Heart right ventricle (tissue), 16 donors: ENCODE results near the gene TK2. TPM values are rescaled to one million over a fixed set of nuclear protein-coding genes. Genes with fewer than 3 reads are reported as not detected.
"Not testable (repeated sequence)": the region's sequence is repeated elsewhere in the genome, so short reads cannot be mapped to it uniquely, and the experiment has no call there.

ENCODE experiments used
- ATAC-seq, 8 donors: fragments of 200-7000 bp; cut with Tn5 transposase; one replicate each; pipeline ENCODE4 v1.9.1; 2020; ENCODE audit warnings: mild to moderate bottlenecking in 8 of 8, moderate library complexity in 8 of 8, moderate number of reproducible peaks in 1 of 8
- DNase-seq, 2 donors: peaks; one replicate each; pipeline ENCODE4 v3.0.0-alpha.2; 2020
- H3K27ac ChIP-seq, 10 donors: fragments of 200-600 bp; sonication (generic) in 2 of 10; one replicate each; pipeline versions ENCODE4 v1.5.0 to v1.8.0; 2020 to 2022; ENCODE audit warnings: mild to moderate bottlenecking in 3 of 10
- H3K27me3 ChIP-seq, 7 donors: fragments of 200-600 bp; one replicate each; pipeline ENCODE4 v1.8.0; 2021 to 2022; ENCODE audit warnings: mild to moderate bottlenecking in 2 of 7
- H3K36me3 ChIP-seq, 9 donors: fragments of 200-600 bp; sonication (generic) in 1 of 9; one replicate each; pipeline versions ENCODE4 v1.5.0 to v1.8.0; 2020 to 2022; ENCODE audit warnings: mild to moderate bottlenecking in 2 of 9
- H3K4me1 ChIP-seq, 9 donors: fragments of 200-600 bp; sonication (generic) in 1 of 9; one replicate each; pipeline versions ENCODE4 v1.5.0 to v1.8.0; 2020 to 2022; ENCODE audit warnings: mild to moderate bottlenecking in 4 of 9
- H3K4me3 ChIP-seq, 10 donors: fragments of 200-600 bp; sonication (generic) in 2 of 10; one replicate each; pipeline versions ENCODE4 v1.5.0 to v1.8.0; 2020 to 2022; ENCODE audit warnings: mild to moderate bottlenecking in 7 of 10, moderate library complexity in 2 of 10
- H3K9me3 ChIP-seq, 11 donors: fragments of 200-600 bp in 10 of 11; sonication (generic) in 2 of 11; one replicate each; pipeline versions ENCODE4 v1.5.0 to v1.8.0; 2013 to 2022; ENCODE audit warnings: mild to moderate bottlenecking in 2 of 11, control low read depth in 1 of 11, moderate library complexity in 1 of 11
- WGBS, 2 donors: extraction: QIAGEN DNeasy Blood & Tissue Kit; methylation state at CpG; one replicate each; pipeline ENCODE4 v1.1.7; 2013; ENCODE audit warnings: inconsistent platforms in 1 of 2; 5-methylcytosine and 5-hydroxymethylcytosine counted together
- intact Hi-C, 10 donors: fragments of 100-400 bp; cut with DNase I; formaldehyde crosslinking; loops; one replicate each; pipeline versions ENCODE4 v1.11.1 to v1.14.2; 2022
- polyA plus RNA-seq, 2 donors: library from polyadenylated mRNA; stranded (reverse); fragments of 200-250 nt; gene quantifications; one replicate each; pipeline ENCODE4 v1.2.3, GENCODE V29; 2013
- total RNA-seq, 10 donors: library from RNA; stranded (reverse); fragmentation: NEBNext Ultra II Directional in 3 of 10; extraction: Animal tissue kit (Norgen Biotek cat#: 25700) in 3 of 10; gene quantifications; one replicate each; pipeline versions ENCODE4 v1.2.1 to v1.2.4, GENCODE V29; 2021 to 2023
- TF ChIP-seq, protein P1 (sequence below), 9 donors: fragments of 200-600 bp; sonication (generic) in 2 of 9; IDR thresholded peaks; one replicate each; pipeline versions ENCODE4 v1.5.0 to v1.8.0; 2021 to 2022; ENCODE audit warnings: antibody characterized with exemption in 9 of 9, mild to moderate bottlenecking in 5 of 9, moderate library complexity in 1 of 9
- donor health status: Arrhythmogenic right ventricular cardiomyopathy.
- donor health status: ischemic (EF 13 %, LVEDD 7.1; RV severe dilation, severe dysfunction).
- donor health status: healthy with polysubstance abuse.
- donor health status: DM: no; HTN: yes; CAD: no.
- donor health status: DM: no; HTN: no; CAD: no.
- donor health status: ischemic (EF 25% LVEDD 6.9; RV normal size, moderate dysfunction).
- donor health status: ischemic (EF 25% LVEDD 5.7; RV mildly dilated, moderate dysfunction).
- donor health status: healthy.
- donor health status: DM: yes; HTN: yes; CAD: no.
- donor health status: Ischemic cardiomyopathy.
- donor health status: ischemic (EF 35%, LVEDD 5.7; RV mildly dilated, moderate dysfunction).
- donor health status: nonischemic (EF 11% LVEDD 7.7; RV severe dilation, severe dysfunction).
- donor health status: DM: yes; HTN: yes; CAD: no.
- donor health status: PGD.
- donor health status: ischemic (EF 29% LVEDD 5.4; RV normal size, mild dysfunction).
- donor health status: nonischemic (EF 23%, LVEDD 6.1; RV moderate dilation, normal function).

TK2 gene
- total and polyA plus RNA-seq, 12 donors = 8.0 to 26.0 (median 20.6) TPM

DNA sequence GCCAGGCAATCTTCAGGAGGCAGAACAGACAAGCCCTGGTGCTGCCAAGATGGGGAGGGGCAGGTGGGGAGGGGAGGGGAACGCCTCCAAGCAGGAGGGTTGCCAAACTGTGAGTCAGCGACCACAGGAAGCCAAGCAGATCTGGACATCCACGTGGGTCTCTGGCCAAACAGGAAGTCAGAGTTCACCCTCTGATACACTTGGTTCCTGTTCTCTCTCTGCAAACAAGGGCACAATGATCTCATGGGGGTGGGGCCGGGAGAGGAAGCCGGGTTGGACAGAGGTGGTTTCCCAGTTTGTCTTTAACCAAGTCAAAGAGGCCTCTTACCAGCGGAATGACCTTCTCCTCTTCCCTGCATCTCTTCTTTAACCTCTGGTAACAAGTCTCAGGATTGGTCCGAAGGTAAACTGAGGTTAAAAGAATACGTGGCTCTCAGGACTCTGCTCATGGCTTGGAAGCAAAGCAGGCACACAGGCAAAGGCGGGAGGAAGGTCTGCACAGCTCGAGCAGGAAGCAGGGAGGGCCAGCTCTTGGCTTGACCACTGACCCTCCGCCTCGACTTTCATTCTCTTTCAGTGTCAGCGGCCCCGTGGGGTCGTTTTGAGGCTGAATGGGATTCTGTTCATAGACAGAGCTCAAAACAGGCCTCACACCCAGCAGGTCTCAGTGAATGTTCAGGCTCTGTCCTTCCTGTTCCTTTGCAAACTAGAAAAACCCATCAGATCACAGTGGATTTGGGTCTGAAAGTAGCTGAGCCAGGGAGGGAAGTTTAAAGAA lies 32.9 kb downstream of the TK2 start:
- peak; percentile 89 to 97 (median 95) for ATAC-seq
- intact Hi-C loops = loop anchor here in 6 of 10 donors (2.0 to 10.0 kb wide), 5 partner anchors 32 to 90 kb away; partner anchors contain the start of genes CKLF (in 4 of the 6), TK2 (in 3 of the 6) and CMTM3 (in 1 of the 6)
- WGBS, 2 donors = 11 to 20% methylated on average over 15 of the region's 15 CpGs

GRCh38 chr16:66516509-66516807 lies 33.5 kb downstream of the TK2 start:
- intact Hi-C loops = loop anchor here in 6 of 10 donors (2.0 to 10.0 kb wide), 5 partner anchors 32 to 91 kb away; partner anchors contain the start of genes CKLF (in 4 of the 6), TK2 (in 3 of the 6) and CMTM3 (in 1 of the 6)
- Histone ChIP-seq H3K4me1 (peaks cover 20 to 91% (median 76%) of the 10 kb centered on the region in 9 donors), H3K4me3 (peak overlapping the region in 1 of 10 donors; percentile 17), H3K36me3 (peaks cover 0 to 20% (median 4%) of the 10 kb centered on the region in 9 donors), H3K27ac (peak overlapping the region; percentile 88 to 100 (median 98)), H3K9me3 (no peaks in the 10 kb centered on the region), H3K27me3 (no peaks in the 10 kb centered on the region)
- peak in 3 of 8 donors; percentile 43 to 45 (median 44) for ATAC-seq
- TF ChIP-seq, protein P1, sequence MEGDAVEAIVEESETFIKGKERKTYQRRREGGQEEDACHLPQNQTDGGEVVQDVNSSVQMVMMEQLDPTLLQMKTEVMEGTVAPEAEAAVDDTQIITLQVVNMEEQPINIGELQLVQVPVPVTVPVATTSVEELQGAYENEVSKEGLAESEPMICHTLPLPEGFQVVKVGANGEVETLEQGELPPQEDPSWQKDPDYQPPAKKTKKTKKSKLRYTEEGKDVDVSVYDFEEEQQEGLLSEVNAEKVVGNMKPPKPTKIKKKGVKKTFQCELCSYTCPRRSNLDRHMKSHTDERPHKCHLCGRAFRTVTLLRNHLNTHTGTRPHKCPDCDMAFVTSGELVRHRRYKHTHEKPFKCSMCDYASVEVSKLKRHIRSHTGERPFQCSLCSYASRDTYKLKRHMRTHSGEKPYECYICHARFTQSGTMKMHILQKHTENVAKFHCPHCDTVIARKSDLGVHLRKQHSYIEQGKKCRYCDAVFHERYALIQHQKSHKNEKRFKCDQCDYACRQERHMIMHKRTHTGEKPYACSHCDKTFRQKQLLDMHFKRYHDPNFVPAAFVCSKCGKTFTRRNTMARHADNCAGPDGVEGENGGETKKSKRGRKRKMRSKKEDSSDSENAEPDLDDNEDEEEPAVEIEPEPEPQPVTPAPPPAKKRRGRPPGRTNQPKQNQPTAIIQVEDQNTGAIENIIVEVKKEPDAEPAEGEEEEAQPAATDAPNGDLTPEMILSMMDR (IDR thresholded peaks at IDR 0.05) = no peak
- WGBS, 2 donors = 6 to 9% methylated on average over 8 of the region's 8 CpGs
- DNase-seq = no peak

More for the DNA sequence above, 32.9 kb downstream of the TK2 start:
- TF ChIP-seq, protein P1 (IDR thresholded peaks at IDR 0.05) = no peak
- H3K36me3 ChIP-seq = peaks cover 0 to 17% (median 4%) of the 10 kb centered on the region in 9 donors
- H3K9me3 ChIP-seq = no peaks in the 10 kb centered on the region
- DNase-seq = peak; percentile 96 to 99
- H3K27ac ChIP-seq = peak overlapping the region; percentile 93 to 100 (median 98)
- peak overlapping the region in 8 of 10 donors; percentile 12 to 47 (median 31) for H3K4me3 ChIP-seq
- peaks cover 19 to 91% (median 76%) of the 10 kb centered on the region in 9 donors for H3K4me1 ChIP-seq
- no peaks in the 10 kb centered on the region for H3K27me3 ChIP-seq

DNA sequence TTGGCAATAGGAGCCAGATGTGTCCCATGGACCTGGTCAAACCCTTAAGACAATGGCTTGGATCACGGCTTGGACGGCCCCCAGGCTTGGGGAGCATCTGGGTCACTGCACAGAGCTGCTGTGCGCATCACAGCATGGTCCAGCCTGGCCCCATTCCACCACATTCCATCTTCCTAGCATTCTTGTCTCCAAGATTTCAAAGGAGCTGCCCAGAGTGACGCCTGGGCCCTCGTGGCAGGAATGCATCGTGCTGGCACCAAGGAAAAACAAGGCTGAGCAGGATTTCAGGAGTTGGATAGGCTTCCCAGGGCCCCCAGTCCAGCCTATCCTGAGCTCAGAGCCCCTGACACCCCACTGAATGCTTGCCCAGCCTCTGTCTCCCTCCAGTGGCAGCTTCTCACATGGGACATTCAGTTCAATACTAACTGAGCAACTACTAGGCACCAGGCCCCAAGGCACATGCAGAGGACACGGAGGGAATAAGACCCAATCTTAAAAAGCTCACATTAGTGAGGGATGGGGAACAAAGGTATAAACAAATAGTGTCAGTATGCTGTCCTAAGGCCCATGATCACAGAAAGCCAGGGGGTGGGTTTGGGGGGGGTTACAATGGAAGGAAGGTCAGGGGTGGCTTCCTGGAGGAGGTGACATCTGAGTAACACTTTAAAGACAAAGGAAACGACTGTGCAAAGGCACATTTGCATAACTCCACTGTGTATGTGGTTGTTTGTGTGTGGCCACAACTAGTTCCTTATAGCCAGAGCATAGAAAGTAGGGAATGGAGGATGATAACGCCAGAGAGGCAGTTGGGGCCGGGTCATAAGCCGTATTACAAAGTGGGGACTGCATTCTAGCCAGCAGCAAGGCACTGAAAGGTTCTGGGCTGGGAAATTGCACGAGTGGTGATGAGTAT lies 34.1 kb downstream of the TK2 start:
- intact Hi-C loops = loop anchor here in 6 of 10 donors (2.0 to 10.0 kb wide), 5 partner anchors 33 to 91 kb away; partner anchors contain the start of genes CKLF (in 4 of the 6), TK2 (in 3 of the 6) and CMTM3 (in 1 of the 6)
- H3K27ac ChIP-seq = peak overlapping the region; percentile 88 to 100 (median 98)
- H3K36me3 ChIP-seq = peaks cover 0 to 24% (median under 1%) of the 10 kb centered on the region in 9 donors
- H3K9me3 ChIP-seq = no peaks in the 10 kb centered on the region
- TF ChIP-seq, protein P1 (IDR thresholded peaks at IDR 0.05) = peak in 8 of 9 donors; percentile 11 to 55 (median 44)
- H3K27me3 ChIP-seq = no peaks in the 10 kb centered on the region
- WGBS, 2 donors = 52 to 57% methylated on average over 12 of the region's 12 CpGs
- H3K4me1 ChIP-seq = peaks cover 26 to 91% (median 78%) of the 10 kb centered on the region in 9 donors
- peak overlapping the region in 1 of 10 donors; percentile 17 for H3K4me3 ChIP-seq
- DNase-seq (no peak), ATAC-seq (peak in 4 of 8 donors; percentile 0 to 14 (median 5))

DNA sequence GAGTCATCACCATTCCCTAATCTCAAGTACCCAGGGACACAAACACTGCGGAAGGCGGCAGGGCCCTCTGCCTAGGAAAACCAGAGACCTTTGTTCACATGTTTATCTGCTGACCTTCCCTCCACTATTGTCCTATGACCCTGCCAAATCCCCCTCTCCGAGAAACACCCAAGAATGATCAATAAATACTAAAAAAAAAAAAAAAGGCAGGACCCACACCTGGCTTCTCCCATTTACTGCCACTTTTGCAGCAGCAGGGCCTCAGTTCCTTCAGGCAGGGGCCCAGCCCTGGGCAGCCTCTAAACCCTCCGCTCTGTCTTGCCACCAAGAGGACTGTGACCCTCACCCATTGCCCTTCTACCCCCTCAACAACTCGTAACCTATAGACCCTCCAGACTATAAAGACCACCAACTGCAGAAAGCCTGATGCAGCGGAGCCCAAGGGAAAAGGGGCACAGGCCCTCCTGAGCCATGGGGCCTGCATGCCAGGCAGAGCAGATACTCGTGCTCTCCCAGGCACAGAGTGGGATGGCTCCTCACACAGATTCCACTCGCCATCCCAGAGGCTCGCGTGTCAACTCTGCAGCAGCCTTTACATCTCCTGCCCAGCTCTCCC lies 34.8 kb downstream of the TK2 start:
- WGBS, 2 donors = 93 to 96% methylated on average over 9 of the region's 10 CpGs
- H3K9me3 ChIP-seq = not testable (repeated sequence)

DNA sequence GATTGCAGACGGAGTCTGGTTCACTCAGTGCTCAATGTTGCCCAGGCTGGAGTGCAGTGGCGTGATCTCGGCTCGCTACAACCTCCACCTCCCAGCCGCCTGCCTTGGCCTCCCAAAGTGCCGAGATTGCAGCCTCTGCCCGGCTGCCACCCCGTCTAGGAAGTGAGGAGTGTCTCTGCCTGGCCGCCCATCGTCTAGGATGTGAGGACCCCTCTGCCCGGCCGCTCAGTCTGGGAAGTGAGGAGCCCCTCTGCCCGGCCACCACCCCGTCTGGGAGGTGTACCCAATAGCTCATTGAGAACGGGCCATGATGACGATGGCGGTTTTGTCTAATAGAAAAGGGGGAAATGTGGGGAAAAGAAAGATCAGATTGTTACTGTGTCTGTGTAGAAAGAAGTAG lies 35.5 kb downstream of the TK2 start:
- peaks cover 26 to 84% (median 71%) of the 10 kb centered on the region in 9 donors for H3K4me1 ChIP-seq
- H3K27me3 ChIP-seq, ATAC-seq, H3K4me3 ChIP-seq, H3K9me3 ChIP-seq, H3K27ac ChIP-seq, DNase-seq: not testable (repeated sequence)
- intact Hi-C loops = loop anchor here in 1 of 10 donors (10.0 kb wide), 1 partner anchor 90 kb away; the partner anchor contains the start of gene CMTM3
- H3K36me3 ChIP-seq = peaks cover 0 to 35% (median 0%) of the 10 kb centered on the region in 9 donors
- WGBS, 2 donors = 97% methylated on average over 11 of the region's 17 CpGs

More for the DNA sequence above, 34.8 kb downstream of the TK2 start:
- Histone ChIP-seq H3K27ac (peak overlapping the region in 8 of 10 donors; percentile 96 to 100 (median 98)), H3K4me1 (peaks cover 26 to 91% (median 78%) of the 10 kb centered on the region in 9 donors), H3K36me3 (peaks cover 0 to 31% (median 0%) of the 10 kb centered on the region in 9 donors)
- not testable (repeated sequence) for H3K4me3 ChIP-seq, ATAC-seq, H3K27me3 ChIP-seq, DNase-seq
- intact Hi-C loops = loop anchor here in 4 of 10 donors (5.0 to 10.0 kb wide), 3 partner anchors 37 to 92 kb away; partner anchors contain the start of genes CKLF (in 3 of the 4), TK2 (in 3 of the 4) and CMTM3 (in 1 of the 4)
